HG03095 (cell line): Measurements from ENCODE around the gene STARD13.

Experiments
- ATAC-seq: cut with Tn5 transposase; IDR thresholded peaks from one replicate; pipeline ENCODE4 v1.9.1; 2021; ENCODE audit warnings: moderate library complexity; ENCODE audit not compliant: unreplicated experiment

Gene STARD13

DNA sequence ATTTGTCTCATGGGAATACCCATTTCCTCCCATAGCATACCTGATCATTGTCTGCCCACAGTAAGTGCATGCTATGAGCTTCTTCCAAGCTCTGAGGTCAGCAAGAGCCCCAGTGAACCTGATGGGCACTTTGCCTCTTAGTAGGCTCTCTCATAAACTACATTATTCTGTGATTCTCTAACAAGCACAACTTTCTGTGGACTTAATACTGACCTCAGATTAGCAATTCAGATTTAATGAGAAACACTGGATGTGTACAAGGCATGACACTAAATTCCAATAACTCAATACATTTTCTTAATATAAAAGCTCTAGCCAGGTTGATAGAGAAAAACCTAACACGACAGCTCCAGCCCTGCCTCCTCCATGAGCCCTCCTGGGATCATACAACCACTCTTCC is 23.3 kb upstream of the STARD13 start:
- no peak for ATAC-seq

DNA sequence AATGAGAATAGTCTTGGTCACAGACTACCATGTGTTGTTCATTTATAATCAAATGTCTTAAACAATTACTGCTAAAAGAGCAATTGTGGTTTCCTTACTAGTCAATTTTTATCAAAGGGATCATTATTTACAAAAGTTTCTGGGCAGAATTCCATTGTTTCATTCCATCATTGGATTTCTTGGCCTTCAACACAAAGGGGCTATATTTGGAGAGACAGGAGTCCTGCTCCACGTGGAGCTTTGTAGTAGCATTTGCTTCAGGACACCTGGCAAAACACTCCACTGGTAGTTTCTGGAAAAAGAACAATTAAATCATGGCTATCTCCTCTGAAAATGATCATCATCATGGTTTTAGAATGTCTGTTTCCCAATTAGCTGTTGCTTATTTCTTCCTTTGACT is 22.3 kb upstream of the STARD13 start:
- ATAC-seq, result no peak

GRCh38 chr13:33303855-33304597 is 18.5 kb upstream of the STARD13 start:
- no peak for ATAC-seq

- ATAC-seq, result no peak
Observed at GRCh38 chr13:33299626-33300025, 14.1 kb upstream of the STARD13 start.

DNA sequence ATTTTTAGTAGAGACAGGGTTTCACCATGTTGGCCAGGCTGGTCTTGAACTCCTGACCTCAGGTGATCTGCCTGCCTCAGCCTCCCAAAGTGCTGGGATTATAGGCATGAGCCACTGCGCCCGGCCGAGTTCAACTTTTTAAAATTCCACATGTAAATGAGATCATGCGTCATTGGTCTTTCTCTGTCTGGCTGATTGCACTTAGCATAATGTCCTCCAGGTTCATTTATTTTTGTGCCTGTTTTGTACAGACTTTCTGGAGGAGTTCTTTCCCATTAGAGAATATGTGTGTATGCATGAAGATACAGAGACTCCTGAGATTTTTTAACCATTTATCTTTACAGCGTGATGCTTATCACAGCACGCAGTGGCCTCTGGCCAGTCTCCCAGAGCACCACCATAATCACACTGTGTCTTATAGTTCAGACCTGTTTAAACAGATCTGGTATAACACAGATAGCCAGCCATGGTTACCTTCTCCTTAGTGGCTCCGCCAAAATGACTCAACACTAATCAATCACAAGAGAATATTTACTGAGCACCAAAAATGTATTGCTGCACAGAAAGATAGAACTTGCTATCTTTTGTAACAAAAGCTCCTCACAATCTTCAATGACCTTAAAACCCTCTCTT is 11.4 kb upstream of the STARD13 start:
- no peak for ATAC-seq

- ATAC-seq, result no peak
Observed at GRCh38 chr13:33292712-33293111, 7.2 kb upstream of the STARD13 start.

DNA sequence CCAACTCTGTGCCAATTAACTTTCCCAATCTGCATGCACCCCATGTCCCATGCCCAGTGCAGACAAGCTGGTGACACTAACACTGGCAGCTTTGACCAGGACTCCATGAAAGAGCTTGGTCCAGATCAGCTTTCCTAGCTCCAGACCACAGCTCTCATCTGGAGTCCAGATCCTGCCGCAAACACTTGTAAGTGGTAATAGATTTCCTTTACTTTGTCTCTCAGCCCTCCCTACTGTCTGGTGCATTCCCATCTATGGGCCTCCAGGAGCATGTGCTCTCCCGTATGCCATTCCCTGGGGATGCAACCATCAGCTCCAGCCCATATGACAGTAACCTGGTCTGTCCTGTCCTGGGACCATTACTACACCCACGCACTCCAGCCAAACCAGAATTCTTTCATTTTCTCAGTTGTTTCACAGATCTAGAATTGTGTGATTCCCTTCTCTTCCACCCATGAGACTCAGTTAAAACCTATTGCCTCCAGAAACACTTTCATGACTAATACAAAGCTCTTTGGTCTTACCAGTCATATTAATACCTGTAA is 4.9 kb upstream of the STARD13 start:
- no peak for ATAC-seq

DNA sequence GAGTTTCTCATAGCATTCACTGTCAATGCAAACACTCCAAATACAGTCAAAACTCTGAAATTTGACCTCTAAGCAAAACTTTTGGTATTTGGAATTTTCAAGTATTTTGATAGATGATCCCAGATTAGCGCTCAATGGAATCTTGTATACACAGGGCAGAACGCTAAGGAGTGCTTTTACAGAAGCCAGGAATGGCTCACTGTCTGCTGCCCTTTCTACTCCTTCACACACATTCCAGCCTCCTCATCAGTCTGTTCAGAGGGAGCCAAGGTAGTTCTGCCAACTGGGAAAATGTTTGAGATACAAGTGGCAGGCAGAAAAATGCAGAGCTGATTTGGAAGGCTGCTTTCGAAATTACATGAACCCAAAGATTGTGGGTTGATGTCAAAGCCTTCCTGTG is 4.4 kb upstream of the STARD13 start:
- no peak for ATAC-seq

DNA sequence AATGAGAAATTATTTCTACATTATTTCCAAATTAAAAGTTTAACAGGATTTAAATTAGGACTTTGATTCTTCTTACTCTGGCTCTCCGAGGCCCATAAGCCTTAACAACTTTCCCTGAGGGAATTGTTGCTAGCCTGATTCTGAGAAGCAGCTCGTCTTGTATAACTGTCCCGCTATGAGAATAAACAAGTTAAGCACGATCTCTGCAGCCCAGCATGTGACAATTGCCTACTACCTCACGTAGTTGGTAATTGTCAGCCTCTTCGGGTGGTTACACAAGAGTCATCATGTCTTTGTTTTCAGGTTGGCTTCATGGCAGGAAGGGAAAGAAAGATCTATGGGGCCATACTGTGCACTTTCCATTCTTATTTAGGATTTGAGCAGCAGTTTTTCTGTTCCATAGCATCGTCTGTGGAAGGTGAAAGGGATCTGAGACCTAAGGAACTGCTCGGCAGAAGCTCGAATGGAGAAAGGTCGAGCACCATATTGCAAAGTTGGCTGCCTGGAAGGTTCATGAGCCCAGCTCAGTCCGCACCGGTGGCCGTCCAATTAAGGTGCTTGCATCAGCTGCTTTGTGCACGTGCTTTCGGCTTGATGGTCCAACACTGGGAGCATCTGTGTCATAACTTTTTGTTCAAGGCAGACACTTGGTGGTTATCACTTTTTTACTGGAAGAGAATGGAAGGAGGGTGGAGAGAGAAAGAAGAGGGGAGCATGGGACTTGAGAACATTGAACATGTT is 1.8 kb upstream of the STARD13 start:
- no peak for ATAC-seq

- ATAC-seq, result no peak
Observed at GRCh38 chr13:33286128-33286527, 573 bp upstream of the STARD13 start.

DNA sequence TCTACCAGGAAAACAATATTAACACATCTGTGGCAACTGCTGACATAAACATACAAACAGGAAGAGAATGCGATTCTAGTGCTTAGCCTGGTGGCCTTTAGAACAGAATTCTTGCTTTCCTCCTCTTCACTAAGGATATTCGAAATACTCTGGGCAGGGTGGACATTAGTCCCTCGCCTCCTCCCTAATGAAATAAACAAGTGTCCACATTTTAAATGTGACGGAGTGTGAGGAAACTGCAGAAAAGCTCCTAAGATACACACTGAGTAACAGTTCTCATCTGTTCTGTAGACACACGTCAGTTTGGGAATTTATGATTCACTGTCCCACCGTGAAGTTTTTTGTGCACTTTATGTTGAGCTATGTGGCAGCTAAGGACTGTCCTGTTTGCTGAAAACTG is 639 bp downstream of the STARD13 start:
- ATAC-seq, result no peak

DNA sequence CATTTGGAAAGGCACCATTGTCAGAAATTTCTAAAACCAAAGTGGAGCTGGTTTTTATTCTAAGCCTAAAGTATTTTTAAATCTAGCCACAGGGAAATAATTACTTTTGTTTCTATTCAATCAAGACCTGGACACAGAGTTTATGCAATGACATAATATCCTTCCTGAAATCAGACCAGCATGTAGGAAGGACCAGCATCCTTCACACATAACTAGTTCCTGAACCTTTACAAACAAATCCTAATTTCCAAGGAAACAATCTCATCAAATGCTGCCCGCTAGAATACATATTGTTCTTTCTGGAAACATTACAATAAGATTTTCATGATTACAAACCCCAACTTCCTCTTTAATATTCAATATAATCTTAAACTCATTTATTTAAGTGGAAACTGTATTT is 1.5 kb downstream of the STARD13 start:
- ATAC-seq, result no peak

DNA sequence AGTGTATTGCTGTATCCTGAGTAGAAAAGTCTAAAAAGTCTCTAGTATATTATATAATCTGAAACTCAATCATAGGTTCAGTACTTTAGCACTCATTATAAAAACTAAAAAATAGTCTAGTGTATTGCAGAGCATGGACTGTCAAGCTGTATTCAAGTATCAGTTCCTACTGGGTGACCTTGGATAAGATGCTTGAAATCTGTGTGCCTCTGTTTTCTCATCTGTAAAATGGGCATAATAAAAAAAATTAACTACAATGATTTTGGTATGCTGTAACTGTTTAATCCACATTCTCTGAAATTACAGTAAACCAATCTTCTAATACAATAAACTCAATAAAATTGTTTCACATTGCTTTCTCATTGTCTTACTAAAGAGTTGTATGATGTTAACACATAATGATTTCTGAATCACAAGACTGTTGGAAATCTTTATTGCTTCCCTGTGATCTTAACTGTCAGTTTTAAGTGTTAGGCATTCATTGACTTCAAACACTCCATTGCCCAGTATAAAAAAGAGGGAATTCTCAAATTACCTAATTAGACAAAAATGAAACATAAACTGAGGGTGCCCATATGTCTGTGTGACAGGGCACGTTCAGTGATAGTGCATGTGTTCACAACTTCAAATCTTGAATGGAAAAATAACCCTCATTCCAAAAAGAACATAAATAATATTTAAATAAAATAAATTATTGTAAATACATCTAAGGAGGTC is 2.2 kb downstream of the STARD13 start:
- no peak for ATAC-seq

GRCh38 chr13:33281951-33282595 is 3.5 kb downstream of the STARD13 start:
- ATAC-seq, result no peak

DNA sequence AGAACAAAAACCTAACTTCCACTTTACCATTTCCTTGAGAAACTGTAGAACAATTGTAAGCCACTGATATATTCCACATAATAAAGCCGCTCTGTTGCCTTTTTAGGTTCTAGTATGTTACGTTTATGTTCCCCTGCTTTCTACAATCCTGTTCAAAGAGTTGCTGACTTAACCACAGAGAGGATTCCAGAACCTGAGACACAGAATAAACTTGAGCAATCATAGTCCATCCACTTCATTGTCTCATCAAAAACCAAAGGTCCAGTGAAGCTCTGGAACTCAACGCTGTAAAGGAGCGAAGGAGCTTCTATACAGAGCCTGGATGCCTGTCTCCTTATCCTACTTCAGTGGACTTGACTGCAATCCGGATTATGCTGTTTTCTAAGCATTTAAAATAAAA is 4.6 kb downstream of the STARD13 start:
- ATAC-seq, result no peak

- no peak for ATAC-seq
Observed at GRCh38 chr13:33280279-33280905, 5.2 kb downstream of the STARD13 start.

GRCh38 chr13:33279414-33280278 is 5.9 kb downstream of the STARD13 start:
- ATAC-seq, result no peak

- ATAC-seq, result no peak
Observed at GRCh38 chr13:33278913-33279312, 6.6 kb downstream of the STARD13 start.

DNA sequence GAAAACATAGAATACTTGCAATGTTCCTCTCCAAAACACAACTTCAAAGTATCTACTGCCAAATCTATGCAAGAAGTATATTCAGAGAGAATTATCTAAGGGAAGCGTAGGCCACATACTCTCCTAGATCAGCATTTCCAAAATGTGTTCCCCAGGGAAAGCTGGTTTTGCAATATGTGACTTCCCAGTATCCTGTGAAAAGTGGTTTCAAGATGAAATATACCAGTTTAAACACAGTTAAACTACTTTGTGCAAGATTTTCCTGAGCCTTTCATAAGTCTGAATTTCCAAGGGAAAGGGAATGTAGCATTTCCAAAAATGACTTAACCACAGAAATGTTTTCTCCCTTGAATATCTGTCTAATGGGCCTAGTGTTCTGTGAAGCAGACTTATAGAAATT is 7.6 kb downstream of the STARD13 start:
- ATAC-seq, result no peak
